Measurements from ENCODE around the gene MMAA.

The MMAA gene

DNA sequence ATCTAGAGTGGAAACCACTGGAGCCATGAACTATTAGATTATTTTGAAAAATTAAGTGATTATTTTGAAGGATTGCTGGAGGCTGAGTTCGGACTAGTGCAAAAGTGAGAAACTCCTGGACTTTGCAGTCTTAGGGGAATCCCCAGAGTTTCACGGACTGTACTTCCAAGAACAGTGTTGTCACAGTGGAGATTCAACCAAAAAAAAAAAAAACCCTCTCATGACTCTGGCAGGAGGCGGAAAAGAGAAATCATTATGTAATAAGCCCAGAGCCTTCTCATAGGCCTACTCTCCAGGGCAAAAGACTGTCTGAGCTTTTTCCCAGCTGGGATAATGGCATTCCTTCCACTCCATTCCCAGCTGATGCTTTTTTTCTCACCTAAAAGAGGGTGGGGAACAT lies 44.0 kb downstream of the MMAA start:
- Histone ChIP-seq H3K79me2 (ENCODE audit: insufficient read depth, low read length) (no peaks in the 10 kb centered on the region), H3K9ac (ENCODE audit: low read depth, low read length) (no peak overlapping the region), H3K9me3 (ENCODE audit: insufficient read depth, low read length, severe bottlenecking) (no peaks in the 10 kb centered on the region), H3K4me3 (ENCODE audit: low read depth in 1 of 2, low read length in 2 of 2) (no peak overlapping the region), H2AFZ (ENCODE audit: low read depth, low read length) (no peak overlapping the region), H3K4me1 (ENCODE audit: insufficient read depth, low read length) (no peaks in the 10 kb centered on the region), H3K36me3 (ENCODE audit: insufficient read depth, low read length) (peaks cover 4% of the 10 kb centered on the region; the same call in 1 of the 2 replicates), H4K20me1 (ENCODE audit: insufficient read depth, low read length) (no peaks in the 10 kb centered on the region), H3K4me2 (ENCODE audit: insufficient read depth, low read length) (no peak overlapping the region), H3K27ac (ENCODE audit: low read length) (no peak overlapping the region), H3K27me3 (ENCODE audit: insufficient read depth, low read length, poor library complexity) (no peaks in the 10 kb centered on the region)
- ATAC-seq (ENCODE audit: insufficient read depth, low read depth) (no peak), DNase-seq (no peak)
- no peak for TF ChIP-seq EZH2 (IDR thresholded peaks at IDR 0.05; ENCODE audit: borderline replicate concordance, low read depth, low read length, severe bottlenecking)
- TF ChIP-seq, protein P1, sequence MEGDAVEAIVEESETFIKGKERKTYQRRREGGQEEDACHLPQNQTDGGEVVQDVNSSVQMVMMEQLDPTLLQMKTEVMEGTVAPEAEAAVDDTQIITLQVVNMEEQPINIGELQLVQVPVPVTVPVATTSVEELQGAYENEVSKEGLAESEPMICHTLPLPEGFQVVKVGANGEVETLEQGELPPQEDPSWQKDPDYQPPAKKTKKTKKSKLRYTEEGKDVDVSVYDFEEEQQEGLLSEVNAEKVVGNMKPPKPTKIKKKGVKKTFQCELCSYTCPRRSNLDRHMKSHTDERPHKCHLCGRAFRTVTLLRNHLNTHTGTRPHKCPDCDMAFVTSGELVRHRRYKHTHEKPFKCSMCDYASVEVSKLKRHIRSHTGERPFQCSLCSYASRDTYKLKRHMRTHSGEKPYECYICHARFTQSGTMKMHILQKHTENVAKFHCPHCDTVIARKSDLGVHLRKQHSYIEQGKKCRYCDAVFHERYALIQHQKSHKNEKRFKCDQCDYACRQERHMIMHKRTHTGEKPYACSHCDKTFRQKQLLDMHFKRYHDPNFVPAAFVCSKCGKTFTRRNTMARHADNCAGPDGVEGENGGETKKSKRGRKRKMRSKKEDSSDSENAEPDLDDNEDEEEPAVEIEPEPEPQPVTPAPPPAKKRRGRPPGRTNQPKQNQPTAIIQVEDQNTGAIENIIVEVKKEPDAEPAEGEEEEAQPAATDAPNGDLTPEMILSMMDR (IDR thresholded peaks at IDR 0.05; ENCODE audit: borderline replicate concordance, extremely low read depth, low read length, poor library complexity, severe bottlenecking): no peak

DNA sequence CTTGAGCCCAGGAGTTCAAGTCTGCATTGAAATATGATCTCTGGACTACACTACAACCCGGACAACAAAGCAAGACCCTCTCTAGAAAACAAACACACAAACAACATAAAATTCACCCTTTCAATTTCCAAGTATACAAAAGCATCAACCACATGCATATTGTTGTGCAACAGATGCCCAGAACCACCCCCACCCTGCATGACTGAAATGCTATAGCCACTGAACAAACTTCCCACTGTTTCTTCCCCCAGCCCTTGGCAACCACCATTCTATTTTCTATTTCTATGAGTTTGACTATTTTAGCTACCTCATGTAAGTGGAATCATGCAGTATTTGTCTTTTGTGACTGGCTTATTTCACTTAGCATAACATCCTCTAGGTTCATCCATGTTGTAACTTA lies 46.6 kb downstream of the MMAA start:
- Histone ChIP-seq H3K27me3 (ENCODE audit: insufficient read depth, low read length, poor library complexity) (no peaks in the 10 kb centered on the region), H3K9me3 (ENCODE audit: insufficient read depth, low read length, severe bottlenecking) (no peaks in the 10 kb centered on the region), H3K79me2 (ENCODE audit: insufficient read depth, low read length) (no peaks in the 10 kb centered on the region), H4K20me1 (ENCODE audit: insufficient read depth, low read length) (no peaks in the 10 kb centered on the region), H3K36me3 (ENCODE audit: insufficient read depth, low read length) (no peaks in the 10 kb centered on the region), H3K9ac (ENCODE audit: low read depth, low read length) (no peak overlapping the region), H2AFZ (ENCODE audit: low read depth, low read length) (no peak overlapping the region), H3K4me2 (ENCODE audit: insufficient read depth, low read length) (no peak overlapping the region), H3K4me1 (ENCODE audit: insufficient read depth, low read length) (no peaks in the 10 kb centered on the region), H3K4me3 (ENCODE audit: low read depth in 1 of 2, low read length in 2 of 2) (no peak overlapping the region), H3K27ac (ENCODE audit: low read length) (no peak overlapping the region)
- no peak for TF ChIP-seq EZH2 (IDR thresholded peaks at IDR 0.05; ENCODE audit: borderline replicate concordance, low read depth, low read length, severe bottlenecking)
- TF ChIP-seq, protein P1 (IDR thresholded peaks at IDR 0.05; ENCODE audit: borderline replicate concordance, extremely low read depth, low read length, poor library complexity, severe bottlenecking): no peak
- DNase-seq (no peak), ATAC-seq (ENCODE audit: insufficient read depth, low read depth) (no peak)

DNA sequence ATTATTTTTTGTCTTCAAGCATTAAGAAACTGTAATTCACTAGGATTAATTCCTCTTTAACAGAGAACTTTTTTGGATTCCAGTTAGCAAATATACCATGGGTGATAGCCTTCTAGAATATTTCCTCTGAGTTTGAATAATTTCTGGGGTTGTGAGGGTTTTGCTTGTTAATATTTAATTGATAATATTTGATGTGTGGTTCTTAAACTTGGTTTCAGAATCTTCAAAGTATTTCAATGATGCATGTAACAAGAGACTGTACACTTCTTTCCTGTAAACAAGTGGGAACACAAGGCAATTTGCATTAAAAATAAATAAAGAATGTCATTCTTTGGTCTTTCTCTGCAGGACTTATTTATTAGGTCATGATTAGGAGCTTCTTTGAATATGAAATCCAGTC lies 51.2 kb downstream of the MMAA start:
- Histone ChIP-seq H3K9ac (ENCODE audit: low read depth, low read length) (no peak overlapping the region), H3K79me2 (ENCODE audit: insufficient read depth, low read length) (no peaks in the 10 kb centered on the region), H2AFZ (ENCODE audit: low read depth, low read length) (no peak overlapping the region), H3K4me3 (ENCODE audit: low read depth in 1 of 2, low read length in 2 of 2) (no peak overlapping the region), H4K20me1 (ENCODE audit: insufficient read depth, low read length) (no peaks in the 10 kb centered on the region), H3K4me2 (ENCODE audit: insufficient read depth, low read length) (no peak overlapping the region), H3K4me1 (ENCODE audit: insufficient read depth, low read length) (no peaks in the 10 kb centered on the region), H3K27me3 (ENCODE audit: insufficient read depth, low read length, poor library complexity) (no peaks in the 10 kb centered on the region), H3K9me3 (ENCODE audit: insufficient read depth, low read length, severe bottlenecking) (no peaks in the 10 kb centered on the region), H3K27ac (ENCODE audit: low read length) (no peak overlapping the region), H3K36me3 (ENCODE audit: insufficient read depth, low read length) (no peaks in the 10 kb centered on the region)
- DNase-seq (no peak), ATAC-seq (ENCODE audit: insufficient read depth, low read depth) (no peak)
- no peak for TF ChIP-seq EZH2 (IDR thresholded peaks at IDR 0.05; ENCODE audit: borderline replicate concordance, low read depth, low read length, severe bottlenecking)
- TF ChIP-seq, protein P1 (IDR thresholded peaks at IDR 0.05; ENCODE audit: borderline replicate concordance, extremely low read depth, low read length, poor library complexity, severe bottlenecking): no peak

DNA sequence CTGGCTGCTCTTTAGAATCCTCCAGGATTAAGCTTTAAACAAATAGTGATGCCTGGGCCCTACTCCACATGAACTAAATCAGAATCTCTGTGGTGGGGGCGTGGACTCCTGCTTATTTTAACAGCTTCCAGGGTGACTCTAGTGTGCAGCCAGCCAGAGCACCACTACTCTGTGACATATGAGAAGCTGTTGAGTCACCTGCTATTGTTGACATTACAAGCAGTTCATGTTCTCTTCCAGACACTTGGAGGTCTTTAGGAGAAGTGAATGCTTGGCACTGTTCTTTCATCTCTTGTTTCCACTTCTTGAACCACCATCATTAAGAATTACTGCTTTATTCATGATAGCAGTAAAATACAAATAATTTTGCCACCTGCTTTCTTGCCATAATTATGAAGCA lies 60.3 kb downstream of the MMAA start:
- no peak for DNase-seq
- no peaks in the 10 kb centered on the region for H4K20me1 ChIP-seq (ENCODE audit: insufficient read depth, low read length)
- no peak overlapping the region for H3K9ac ChIP-seq (ENCODE audit: low read depth, low read length)
- H2AFZ ChIP-seq (ENCODE audit: low read depth, low read length): no peak overlapping the region
- TF ChIP-seq, protein P1 (IDR thresholded peaks at IDR 0.05; ENCODE audit: borderline replicate concordance, extremely low read depth, low read length, poor library complexity, severe bottlenecking): no peak
- no peak for TF ChIP-seq EZH2 (IDR thresholded peaks at IDR 0.05; ENCODE audit: borderline replicate concordance, low read depth, low read length, severe bottlenecking)
- H3K79me2 ChIP-seq (ENCODE audit: insufficient read depth, low read length): no peaks in the 10 kb centered on the region
- H3K4me3 ChIP-seq (ENCODE audit: low read depth in 1 of 2, low read length in 2 of 2): no peak overlapping the region
- no peaks in the 10 kb centered on the region for H3K9me3 ChIP-seq (ENCODE audit: insufficient read depth, low read length, severe bottlenecking)
- no peaks in the 10 kb centered on the region for H3K27me3 ChIP-seq (ENCODE audit: insufficient read depth, low read length, poor library complexity)
- no peak overlapping the region for H3K4me2 ChIP-seq (ENCODE audit: insufficient read depth, low read length)
- no peaks in the 10 kb centered on the region for H3K36me3 ChIP-seq (ENCODE audit: insufficient read depth, low read length)
- H3K27ac ChIP-seq (ENCODE audit: low read length): no peak overlapping the region
- no peaks in the 10 kb centered on the region for H3K4me1 ChIP-seq (ENCODE audit: insufficient read depth, low read length)
- no peak for ATAC-seq (ENCODE audit: insufficient read depth, low read depth)

Data from DND-41 (cell line).